Epithelial cell of esophagus (primary cell): ENCODE measurements around the gene ZSCAN5C.
"Not testable (repeated sequence)": the region's sequence is repeated elsewhere in the genome, so short reads cannot be mapped to it uniquely, and the experiment has no call there.

ENCODE experiments used
- DNase-seq: peaks from one replicate; pipeline ENCODE4 v3.0.0; 2010; ENCODE audit warnings: low read depth
- H3K4me3 ChIP-seq: 2 replicates; pipeline ENCODE4 v1.5.1; 2011; ENCODE audit warnings: mild to moderate bottlenecking, low read length, control low read depth
- TF ChIP-seq, protein P1 (sequence below): IDR thresholded peaks from 2 replicates; pipeline ENCODE4 v1.5.1; 2011; ENCODE audit warnings: low read depth, mild to moderate bottlenecking, low read length, control low read depth, inconsistent platforms; ENCODE audit not compliant: insufficient read depth; ENCODE audit errors: missing control alignments

The ZSCAN5C gene

GRCh38 chr19:56193981-56194640 is 8.0 kb upstream of the ZSCAN5C start:
- DNase-seq: no peak
- TF ChIP-seq, protein P1, sequence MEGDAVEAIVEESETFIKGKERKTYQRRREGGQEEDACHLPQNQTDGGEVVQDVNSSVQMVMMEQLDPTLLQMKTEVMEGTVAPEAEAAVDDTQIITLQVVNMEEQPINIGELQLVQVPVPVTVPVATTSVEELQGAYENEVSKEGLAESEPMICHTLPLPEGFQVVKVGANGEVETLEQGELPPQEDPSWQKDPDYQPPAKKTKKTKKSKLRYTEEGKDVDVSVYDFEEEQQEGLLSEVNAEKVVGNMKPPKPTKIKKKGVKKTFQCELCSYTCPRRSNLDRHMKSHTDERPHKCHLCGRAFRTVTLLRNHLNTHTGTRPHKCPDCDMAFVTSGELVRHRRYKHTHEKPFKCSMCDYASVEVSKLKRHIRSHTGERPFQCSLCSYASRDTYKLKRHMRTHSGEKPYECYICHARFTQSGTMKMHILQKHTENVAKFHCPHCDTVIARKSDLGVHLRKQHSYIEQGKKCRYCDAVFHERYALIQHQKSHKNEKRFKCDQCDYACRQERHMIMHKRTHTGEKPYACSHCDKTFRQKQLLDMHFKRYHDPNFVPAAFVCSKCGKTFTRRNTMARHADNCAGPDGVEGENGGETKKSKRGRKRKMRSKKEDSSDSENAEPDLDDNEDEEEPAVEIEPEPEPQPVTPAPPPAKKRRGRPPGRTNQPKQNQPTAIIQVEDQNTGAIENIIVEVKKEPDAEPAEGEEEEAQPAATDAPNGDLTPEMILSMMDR: no peak
- H3K4me3 ChIP-seq: no peak overlapping the region

DNA sequence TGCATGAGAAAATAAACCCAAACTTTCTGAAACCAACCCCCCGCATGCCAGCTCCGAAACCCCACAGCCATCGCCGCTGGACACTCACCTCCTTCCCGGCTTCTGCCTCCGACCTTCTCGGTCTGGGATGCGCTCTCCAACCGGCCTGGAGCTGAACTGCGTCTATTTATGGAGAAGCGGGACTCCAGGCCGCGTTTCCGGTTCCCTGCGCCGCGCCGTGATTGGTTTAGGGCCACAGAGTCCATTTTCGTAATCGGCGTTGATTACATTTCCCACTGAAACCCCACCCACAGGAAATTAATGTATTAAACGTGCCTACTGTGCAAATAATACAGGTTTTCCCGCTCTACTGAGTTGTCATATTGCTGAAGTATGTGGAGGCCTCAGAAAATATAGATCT is 4.4 kb upstream of the ZSCAN5C start, which contains the start of gene ZSCAN5B:
Gene ZSCAN5B, minus strand, starts transcription at position 138 of the 400 bp plus-strand sequence. CDS start 4,731 bp downstream, outside the sequence.
- not testable (repeated sequence) for DNase-seq, H3K4me3 ChIP-seq

GRCh38 chr19:56199687-56200086 is 2.4 kb upstream of the ZSCAN5C start:
- TF ChIP-seq, protein P1: no peak
- DNase-seq: no peak
- no peak overlapping the region for H3K4me3 ChIP-seq

GRCh38 chr19:56207581-56207980 is 5.5 kb downstream of the ZSCAN5C start:
- DNase-seq, H3K4me3 ChIP-seq: not testable (repeated sequence)

DNA sequence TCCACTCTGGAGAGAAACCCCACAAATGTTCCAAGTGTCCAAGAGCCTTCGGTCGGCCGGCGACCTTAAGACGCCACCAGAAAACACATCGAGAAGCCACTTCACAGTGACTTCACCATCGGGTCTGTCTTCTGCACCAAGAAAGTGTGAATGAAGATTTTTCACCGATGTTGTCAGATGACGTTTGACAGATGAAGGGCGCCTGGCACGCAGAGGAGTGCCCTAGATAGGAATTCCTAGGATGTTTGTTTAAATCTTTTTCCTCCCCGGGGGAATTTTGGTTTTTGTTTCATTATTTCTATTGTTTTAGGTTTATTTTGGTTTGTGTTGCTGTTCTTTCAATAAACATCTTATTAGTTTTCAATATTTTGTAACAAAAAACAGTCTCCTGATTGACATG is 7.0 kb downstream of the ZSCAN5C start:
- H3K4me3 ChIP-seq: no peak overlapping the region
- TF ChIP-seq, protein P1: no peak
- no peak for DNase-seq

DNA sequence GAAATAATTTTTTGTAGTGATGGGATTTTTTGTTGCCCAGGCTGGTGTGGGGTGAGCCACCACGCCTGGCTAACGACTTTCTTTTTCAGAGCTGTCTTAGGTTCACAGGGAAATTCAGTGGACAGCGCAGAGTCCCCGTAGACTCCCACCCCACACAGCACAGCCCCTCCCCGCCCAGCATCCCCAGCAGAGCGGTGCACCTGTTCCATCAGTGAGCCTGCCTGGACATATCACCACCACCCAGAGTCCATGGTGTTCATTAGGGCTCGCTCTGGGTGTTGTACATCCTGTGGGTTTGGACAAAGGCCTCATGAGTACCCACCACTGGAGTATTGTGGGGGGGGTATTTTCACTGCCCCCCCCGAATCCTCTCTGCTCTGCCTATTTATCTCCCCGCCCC is 8.0 kb downstream of the ZSCAN5C start:
- DNase-seq, H3K4me3 ChIP-seq: not testable (repeated sequence)

DNA sequence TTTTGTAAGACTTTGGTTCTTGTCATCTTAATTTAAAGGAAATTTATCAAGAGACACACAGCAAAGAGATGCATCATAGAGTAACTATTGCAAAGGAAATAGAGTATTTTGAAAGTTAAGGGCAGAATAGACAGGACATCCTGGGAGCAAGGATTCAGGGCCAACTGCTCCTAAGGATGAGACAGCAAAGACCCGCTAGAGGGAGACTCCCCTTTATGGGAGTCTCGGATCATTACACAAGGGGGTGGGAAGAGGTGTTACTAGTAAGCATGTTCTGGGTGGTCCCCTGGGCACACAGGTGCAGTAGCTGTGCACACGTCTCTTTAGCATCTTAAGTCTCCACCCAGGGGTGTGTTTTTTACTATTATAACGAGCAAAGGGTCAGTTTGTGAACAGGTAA is 9.6 kb downstream of the ZSCAN5C start:
- TF ChIP-seq, protein P1: no peak
- no peak for DNase-seq
- H3K4me3 ChIP-seq: no peak overlapping the region

DNA sequence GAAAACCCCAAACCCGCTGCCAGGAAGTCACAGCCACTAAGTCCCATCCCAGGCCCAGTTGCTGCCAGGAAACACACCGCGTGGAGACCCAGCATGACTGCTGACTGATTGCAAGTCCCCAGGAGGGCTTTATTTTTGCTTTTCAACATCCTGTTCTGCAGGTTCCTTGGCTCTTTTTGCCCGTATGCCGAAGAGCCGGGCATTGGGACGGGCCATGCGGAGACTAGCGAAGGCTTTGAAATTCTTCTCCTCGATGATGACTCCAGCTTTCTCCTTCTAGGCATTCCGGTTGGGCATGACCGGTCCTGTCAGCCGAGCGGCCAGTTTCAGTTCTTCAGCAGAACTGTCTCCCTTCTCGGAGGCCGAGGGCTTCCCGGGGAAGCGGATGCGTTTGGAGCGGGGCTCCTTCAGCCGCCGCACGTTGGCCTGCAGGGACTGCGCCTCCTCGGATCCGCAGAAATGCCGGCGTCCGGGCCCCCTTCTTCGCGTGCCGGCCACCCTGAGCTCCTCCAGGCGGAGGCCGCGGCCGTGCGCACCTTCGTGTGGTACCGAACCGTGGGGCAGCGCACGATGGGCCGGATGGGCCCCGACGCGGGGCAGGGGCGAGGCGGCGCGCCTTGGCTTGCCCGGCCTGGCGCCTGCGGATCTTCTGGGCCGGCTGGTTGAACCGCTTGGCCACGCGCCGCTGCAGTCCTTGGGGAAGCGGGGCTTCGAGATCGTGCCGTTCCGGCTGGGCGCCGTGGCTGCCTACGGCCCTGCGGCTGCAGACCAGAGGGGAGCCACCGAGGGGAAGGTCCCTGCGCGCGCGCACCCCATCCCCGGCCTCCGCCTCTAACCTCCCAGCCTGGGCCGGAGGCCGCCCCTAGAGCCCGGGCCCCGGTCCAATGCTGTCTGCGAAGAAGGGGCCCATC is 15.2 kb downstream of the ZSCAN5C start:
- peak; percentile 93 for DNase-seq
- TF ChIP-seq, protein P1: no peak
- H3K4me3 ChIP-seq: peak overlapping the region; percentile 36
